HUDEP-2 (cell line): ENCODE data around the gene ATP2A2.

Experiments used
- DNase-seq, 76 experiments: peaks; one replicate each; lab custom pipeline; 2025; ENCODE audit not compliant: unreplicated experiment in 76 of 76; lab: John Stamatoyannopoulos, UW

Gene ATP2A2

GRCh38 chr12:110258466-110258865, 22.6 kb upstream of the ATP2A2 start:
- no peak for DNase-seq

- DNase-seq: no peak
These were observed 18.3 kb upstream of the ATP2A2 start for GRCh38 chr12:110262442-110263388.

GRCh38 chr12:110266381-110266960, 14.6 kb upstream of the ATP2A2 start:
- peak in 2 of 76 experiments; percentile 15 to 32 for DNase-seq

GRCh38 chr12:110266980-110267620, 13.9 kb upstream of the ATP2A2 start:
- DNase-seq: no peak

GRCh38 chr12:110269622-110270124, 11.4 kb upstream of the ATP2A2 start:
- no peak for DNase-seq

- DNase-seq: peak in 74 of 76 experiments; percentile 7 to 87 (median 62)
These were observed 10.7 kb upstream of the ATP2A2 start for GRCh38 chr12:110270125-110270962.

- DNase-seq: peak in 1 of 76 experiments; percentile 9
These were observed 10.0 kb upstream of the ATP2A2 start for GRCh38 chr12:110271015-110271414.

GRCh38 chr12:110277530-110278254, 3.4 kb upstream of the ATP2A2 start:
- no peak for DNase-seq

GRCh38 chr12:110278255-110278536, 2.9 kb upstream of the ATP2A2 start:
- DNase-seq: no peak

GRCh38 chr12:110279566-110280375, 1.3 kb upstream of the ATP2A2 start:
- no peak for DNase-seq

- DNase-seq: peak in 19 of 76 experiments; percentile 6 to 44 (median 28)
These were observed 662 bp upstream of the ATP2A2 start for GRCh38 chr12:110280392-110280778.

- peak in 44 of 76 experiments; percentile 5 to 58 (median 29) for DNase-seq
These were observed 677 bp downstream of the ATP2A2 start for GRCh38 chr12:110281549-110282299.

GRCh38 chr12:110282300-110282860, 1.3 kb downstream of the ATP2A2 start:
- peak in 7 of 76 experiments; percentile 3 to 46 (median 29) for DNase-seq

- peak in 2 of 76 experiments; percentile 6 to 14 for DNase-seq
These were observed 2.1 kb downstream of the ATP2A2 start for GRCh38 chr12:110282956-110283817.

- DNase-seq: no peak
These were observed 3.5 kb downstream of the ATP2A2 start for GRCh38 chr12:110284597-110284996.

GRCh38 chr12:110286623-110287022, 5.6 kb downstream of the ATP2A2 start:
- DNase-seq: no peak

GRCh38 chr12:110287986-110288385, 6.9 kb downstream of the ATP2A2 start:
- no peak for DNase-seq
